ENCODE data around the gene DTNB. TPM values are rescaled to one million over a fixed set of nuclear protein-coding genes. Genes with fewer than 3 reads are reported as not detected.
"Not testable (repeated sequence)": the region's sequence is repeated elsewhere in the genome, so short reads cannot be mapped to it uniquely, and the experiment has no call there.

DTNB gene
- total RNA-seq, 8 experiments from 2014 or later = 16.9 to 85.0 (median 25.3) TPM

DNA sequence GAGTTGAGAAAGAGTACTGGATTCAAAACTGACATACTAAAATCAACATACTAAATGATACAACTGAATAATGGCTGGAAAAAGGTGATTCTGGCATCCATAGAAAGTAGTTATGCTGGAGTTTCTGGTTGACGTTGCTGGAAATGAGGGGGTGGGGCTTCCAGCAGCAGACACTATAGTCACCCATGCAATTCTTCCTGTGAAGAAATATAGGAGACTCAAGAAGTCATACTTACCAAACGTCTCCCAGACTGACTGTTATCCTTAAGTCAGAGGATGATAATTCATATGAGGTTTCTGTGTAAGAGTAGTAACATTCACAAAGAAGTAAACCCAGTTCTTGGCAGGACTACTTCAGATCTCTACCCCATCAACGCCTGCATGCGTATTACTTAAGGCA, 23.6 kb downstream of the DTNB start:
- Histone ChIP-seq H3K4me1 (replicated peaks in 1 of 2) (peaks cover 6 to 11% of the 10 kb centered on the region in 2 donors), H3K4me3 (no peak overlapping the region), H3K27ac (no peak overlapping the region)
- ATAC-seq (replicated peaks in 6 of 8) = no peak
- 20 to 100% (median 87%) methylated on average over 1 to 2 of the region's 4 CpGs; no CpG with 5 or more reads in 1 of the 10 experiments for WGBS, 10 experiments
- in situ Hi-C loops (cut with MboI; ENCODE audit: low pct_unique_long_range_greater_than_20kb in 2 of 9, low sequenced_read_pairs in 9 of 9, unreplicated experiment in 9 of 9) = no loop called here

DNA sequence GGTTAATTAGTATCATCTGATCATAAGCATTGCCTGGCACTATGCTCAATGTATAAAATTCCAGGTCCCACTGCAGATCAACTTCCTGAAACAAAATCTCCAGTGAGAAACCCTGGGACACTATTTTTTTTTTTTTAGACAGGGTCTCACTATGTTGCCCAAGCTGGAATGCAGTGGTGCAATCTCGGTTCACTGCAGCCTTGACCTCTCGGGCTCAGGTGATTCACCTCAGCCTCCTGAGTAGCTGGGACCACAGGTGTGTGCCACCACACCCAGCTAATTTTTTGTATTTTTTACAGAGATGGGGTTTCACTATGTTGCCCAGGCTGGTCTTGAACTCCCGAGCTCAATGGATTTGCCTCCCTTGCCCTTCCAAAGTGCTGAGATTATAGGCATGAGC, 31.1 kb downstream of the DTNB start:
- Histone ChIP-seq H3K4me3 (no peak overlapping the region), H3K27ac (no peak overlapping the region), H3K4me1 (replicated peaks in 1 of 2) (no peaks in the 10 kb centered on the region)
- in situ Hi-C loops (cut with MboI; ENCODE audit: low pct_unique_long_range_greater_than_20kb in 2 of 9, low sequenced_read_pairs in 9 of 9, unreplicated experiment in 9 of 9) = no loop called here
- ATAC-seq (replicated peaks in 6 of 8) = no peak
- 100% methylated on average over 1 to 2 of the region's 3 CpGs; no CpG with 5 or more reads in 7 of the 10 experiments for WGBS, 10 experiments

DNA sequence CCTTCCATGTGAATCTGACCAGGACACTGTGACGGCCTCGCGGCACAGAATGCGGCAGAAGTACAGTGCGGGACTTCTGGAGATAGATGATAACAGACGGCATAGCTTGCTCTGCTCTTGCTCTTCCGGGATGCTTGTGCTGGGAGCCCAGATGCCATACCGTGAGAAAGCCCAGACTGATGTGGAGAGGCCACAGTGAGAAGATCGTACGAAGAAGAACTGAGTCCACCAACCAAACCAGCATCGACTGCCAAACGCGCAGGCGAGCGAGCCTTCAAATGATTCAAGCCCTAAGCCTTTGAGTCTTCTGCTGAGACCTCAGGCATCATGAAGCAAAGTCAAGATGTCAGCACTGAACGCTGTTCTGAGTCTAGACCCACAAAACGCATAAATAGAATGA, 33.7 kb downstream of the DTNB start:
- H3K4me3 ChIP-seq = no peak overlapping the region
- H3K4me1 ChIP-seq (replicated peaks in 1 of 2) = no peaks in the 10 kb centered on the region
- 82 to 100% (median 95%) methylated on average over 1 to 13 of the region's 17 CpGs for WGBS, 10 experiments
- in situ Hi-C loops (cut with MboI; ENCODE audit: low pct_unique_long_range_greater_than_20kb in 2 of 9, low sequenced_read_pairs in 9 of 9, unreplicated experiment in 9 of 9) = no loop called here
- ATAC-seq (replicated peaks in 6 of 8) = no peak
- no peak overlapping the region for H3K27ac ChIP-seq

DNA sequence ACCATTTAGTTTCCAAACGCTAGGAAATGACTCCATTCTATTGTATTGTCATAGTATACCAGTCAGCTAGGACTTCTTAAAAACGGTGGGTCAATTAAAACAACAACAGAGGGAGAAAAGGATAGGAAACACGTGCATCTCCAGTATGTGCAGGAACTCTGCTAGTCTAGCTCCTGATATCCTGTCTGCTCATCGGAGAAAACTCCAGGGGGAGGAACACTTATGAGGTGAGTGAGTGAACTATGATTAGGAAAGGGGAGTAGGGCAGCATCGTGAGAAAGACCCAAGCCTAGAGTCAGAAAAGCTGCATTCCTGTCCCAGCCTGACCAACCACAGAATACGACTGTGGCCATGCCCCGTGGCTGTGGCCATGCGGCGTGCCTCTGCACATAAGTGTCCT, 34.2 kb downstream of the DTNB start:
- no peak overlapping the region for H3K27ac ChIP-seq
- ATAC-seq (replicated peaks in 6 of 8) = no peak
- H3K4me3 ChIP-seq = no peak overlapping the region
- WGBS, 10 experiments = 61 to 100% (median 78%) methylated on average over 2 to 9 of the region's 9 CpGs; no CpG with 5 or more reads in 1 of the 10 experiments
- in situ Hi-C loops (cut with MboI; ENCODE audit: low pct_unique_long_range_greater_than_20kb in 2 of 9, low sequenced_read_pairs in 9 of 9, unreplicated experiment in 9 of 9) = no loop called here
- H3K4me1 ChIP-seq (replicated peaks in 1 of 2) = no peaks in the 10 kb centered on the region

DNA sequence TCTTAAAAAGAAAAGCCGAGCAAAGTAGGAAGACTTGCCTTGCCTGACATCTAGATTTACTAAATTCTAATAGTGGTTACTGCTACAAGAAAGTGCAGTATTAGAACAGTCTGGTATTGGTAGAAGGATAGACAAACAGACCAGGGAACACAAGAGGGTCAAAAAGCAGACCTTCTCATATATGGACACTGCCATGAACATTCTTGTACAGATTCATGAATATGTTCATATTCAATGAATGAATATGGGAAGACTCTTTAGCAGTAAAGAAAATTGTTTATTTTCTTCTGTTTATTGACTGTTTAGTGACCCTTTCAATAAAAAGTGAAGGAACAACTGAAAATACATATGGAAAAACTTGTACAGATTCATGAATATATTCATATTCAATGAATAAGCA, 37.6 kb downstream of the DTNB start:
- Histone ChIP-seq H3K27ac (no peak overlapping the region), H3K4me1 (replicated peaks in 1 of 2) (no peaks in the 10 kb centered on the region), H3K4me3 (no peak overlapping the region)
- 11 to 100% (median 89%) methylated on average over 1 of the region's 1 CpG; no CpG with 5 or more reads in 1 of the 10 experiments for WGBS, 10 experiments
- peak in 3 of 8 experiments; percentile 93 to 98 (median 95) for ATAC-seq (replicated peaks in 6 of 8)
- in situ Hi-C loops (cut with MboI; ENCODE audit: low pct_unique_long_range_greater_than_20kb in 2 of 9, low sequenced_read_pairs in 9 of 9, unreplicated experiment in 9 of 9) = no loop called here

DNA sequence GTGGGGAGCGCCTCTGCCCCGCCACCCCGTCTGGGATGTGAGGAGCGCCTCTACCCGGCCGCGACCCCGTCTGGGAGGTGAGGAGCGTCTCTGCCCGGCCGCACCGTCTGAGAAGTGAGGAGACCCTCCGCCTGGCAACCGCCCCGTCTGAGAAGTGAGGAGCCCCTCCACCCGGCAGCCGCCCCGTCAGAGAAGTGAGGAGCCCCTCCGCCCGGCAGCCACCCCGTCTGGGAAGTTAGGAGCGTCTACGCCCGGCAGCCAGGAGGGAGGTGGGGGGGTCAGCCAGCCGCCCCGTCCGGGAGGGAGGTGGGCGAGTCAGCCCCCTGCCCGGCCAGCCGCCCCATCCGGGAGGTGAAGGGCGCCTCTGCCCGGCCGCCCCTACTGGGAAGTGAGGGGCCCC, 39.6 kb downstream of the DTNB start:
- in situ Hi-C loops (cut with MboI; ENCODE audit: low pct_unique_long_range_greater_than_20kb in 2 of 9, low sequenced_read_pairs in 9 of 9, unreplicated experiment in 9 of 9); H3K4me3 ChIP-seq; ATAC-seq (replicated peaks in 6 of 8); H3K4me1 ChIP-seq (replicated peaks in 1 of 2); H3K27ac ChIP-seq: not testable (repeated sequence)
- no CpG with 5 or more reads among the region's 34 CpGs for WGBS, 10 experiments

DNA sequence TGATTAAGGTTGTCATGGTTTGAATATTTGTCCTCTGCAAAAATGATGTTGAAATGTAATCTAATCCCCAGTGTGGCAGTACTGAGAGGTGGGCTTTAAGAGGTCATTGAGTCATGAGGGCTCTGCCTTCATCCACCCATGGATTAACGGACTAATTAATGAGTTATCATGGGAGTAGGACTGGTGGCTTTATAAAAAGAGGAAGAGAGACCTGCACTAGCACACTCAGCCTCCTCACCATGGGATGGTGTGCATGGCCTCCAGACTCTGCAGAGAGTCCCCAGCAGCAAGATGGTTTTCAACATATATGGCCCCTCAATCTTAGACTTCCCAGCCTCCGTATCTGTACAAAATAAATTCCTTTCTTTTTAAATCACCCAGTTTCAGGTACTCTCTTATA, 41.0 kb downstream of the DTNB start:
- H3K27ac ChIP-seq = no peak overlapping the region
- in situ Hi-C loops (cut with MboI; ENCODE audit: low pct_unique_long_range_greater_than_20kb in 2 of 9, low sequenced_read_pairs in 9 of 9, unreplicated experiment in 9 of 9) = no loop called here
- ATAC-seq (replicated peaks in 6 of 8) = no peak

DNA sequence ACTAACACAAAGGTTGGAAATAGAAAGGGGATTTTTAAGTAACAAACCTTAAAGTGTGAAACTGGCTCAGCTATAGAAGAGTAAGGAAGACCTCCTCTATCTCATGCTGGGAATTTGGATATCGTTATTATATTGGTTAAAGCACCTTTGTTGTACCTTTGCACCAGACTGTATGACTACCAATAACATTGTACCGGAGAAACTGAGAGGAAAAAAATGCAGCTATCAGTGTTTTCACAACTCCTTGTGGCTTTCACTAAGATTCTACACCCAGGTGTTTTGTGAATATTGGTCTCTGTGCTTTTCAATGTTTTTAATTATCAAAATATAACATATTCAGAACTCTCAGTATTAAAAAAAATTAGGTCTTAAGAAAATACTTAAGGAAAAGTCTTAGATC, 48.7 kb downstream of the DTNB start:
- whole genome bisulfite sequencing, 10 experiments = 50 to 100% (median 88%) methylated on average over 1 to 2 of the region's 2 CpGs; no CpG with 5 or more reads in 2 of the 10 experiments
- H3K4me1 ChIP-seq (replicated peaks in 1 of 2) = no peaks in the 10 kb centered on the region
- no peak overlapping the region for H3K27ac ChIP-seq
- ATAC-seq (replicated peaks in 6 of 8) = no peak
- in situ Hi-C loops (cut with MboI; ENCODE audit: low pct_unique_long_range_greater_than_20kb in 2 of 9, low sequenced_read_pairs in 9 of 9, unreplicated experiment in 9 of 9) = loop anchor here in 1 of 9 experiments (25.0 kb wide), 1 partner anchor 88 kb away; no protein-coding TSS in a partner anchor
- no peak overlapping the region for H3K4me3 ChIP-seq

More for the DNA sequence above, 41.0 kb downstream of the DTNB start:
- 75 to 100% (median 100%) methylated on average over 1 to 2 of the region's 2 CpGs; no CpG with 5 or more reads in 3 of the 10 experiments for WGBS, 10 experiments
- no peak overlapping the region for H3K4me3 ChIP-seq
- no peaks in the 10 kb centered on the region for H3K4me1 ChIP-seq (replicated peaks in 1 of 2)

DNA sequence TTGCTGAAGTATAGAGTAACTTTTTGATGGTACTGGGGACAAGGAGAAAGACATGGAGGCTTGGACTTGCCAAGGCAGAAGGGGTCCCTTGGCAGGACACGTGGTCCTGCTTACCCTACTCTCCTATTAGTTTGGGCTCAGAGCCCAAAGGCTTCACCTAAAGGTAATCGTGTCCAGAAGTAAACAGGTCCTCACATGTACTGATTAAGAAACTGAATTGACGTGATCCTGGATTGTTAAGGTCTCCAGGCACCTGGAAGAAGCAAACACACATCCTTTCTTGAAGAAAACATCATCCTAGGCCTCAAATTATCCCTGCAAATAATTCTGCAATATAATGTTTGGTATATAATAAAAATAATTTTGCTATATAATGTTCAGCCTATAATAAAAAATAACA, 50.0 kb downstream of the DTNB start:
- Histone ChIP-seq H3K4me1 (replicated peaks in 1 of 2) (no peaks in the 10 kb centered on the region), H3K27ac (no peak overlapping the region), H3K4me3 (no peak overlapping the region)
- WGBS, 10 experiments = 67 to 100% (median 92%) methylated on average over 1 to 3 of the region's 3 CpGs; no CpG with 5 or more reads in 2 of the 10 experiments
- ATAC-seq (replicated peaks in 6 of 8) = no peak
- in situ Hi-C loops (cut with MboI; ENCODE audit: low pct_unique_long_range_greater_than_20kb in 2 of 9, low sequenced_read_pairs in 9 of 9, unreplicated experiment in 9 of 9) = loop anchor here in 1 of 9 experiments (25.0 kb wide), 1 partner anchor 89 kb away; no protein-coding TSS in a partner anchor

DNA sequence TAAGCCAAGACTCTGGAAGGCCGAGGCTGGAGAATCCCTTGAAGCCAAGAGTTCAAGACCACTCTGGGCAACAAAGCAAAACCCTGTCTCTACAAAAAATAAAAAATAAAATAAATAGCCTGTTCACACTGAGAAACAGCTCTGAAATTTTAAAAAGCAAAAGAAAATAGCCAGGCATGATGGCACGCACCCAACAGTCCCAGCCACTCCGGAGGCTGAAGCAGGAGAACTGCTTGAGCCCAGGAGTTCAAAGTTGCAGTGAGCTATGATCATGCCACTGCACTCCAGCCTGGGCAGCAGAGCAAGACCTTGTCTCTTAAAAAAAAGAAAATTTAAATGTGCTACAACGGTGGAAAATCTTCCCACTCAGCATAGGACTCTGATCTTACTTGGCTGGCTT, 52.7 kb downstream of the DTNB start:
- 47 to 100% (median 80%) methylated on average over 1 to 4 of the region's 4 CpGs; no CpG with 5 or more reads in 1 of the 10 experiments for WGBS, 10 experiments
- H3K4me3 ChIP-seq = no peak overlapping the region
- peak in 1 of 8 experiments; percentile 40 for ATAC-seq (replicated peaks in 6 of 8)
- H3K4me1 ChIP-seq (replicated peaks in 1 of 2) = no peaks in the 10 kb centered on the region
- H3K27ac ChIP-seq = no peak overlapping the region
- in situ Hi-C loops (cut with MboI; ENCODE audit: low pct_unique_long_range_greater_than_20kb in 2 of 9, low sequenced_read_pairs in 9 of 9, unreplicated experiment in 9 of 9) = loop anchor here in 1 of 9 experiments (25.0 kb wide), 1 partner anchor 92 kb away; no protein-coding TSS in a partner anchor

DNA sequence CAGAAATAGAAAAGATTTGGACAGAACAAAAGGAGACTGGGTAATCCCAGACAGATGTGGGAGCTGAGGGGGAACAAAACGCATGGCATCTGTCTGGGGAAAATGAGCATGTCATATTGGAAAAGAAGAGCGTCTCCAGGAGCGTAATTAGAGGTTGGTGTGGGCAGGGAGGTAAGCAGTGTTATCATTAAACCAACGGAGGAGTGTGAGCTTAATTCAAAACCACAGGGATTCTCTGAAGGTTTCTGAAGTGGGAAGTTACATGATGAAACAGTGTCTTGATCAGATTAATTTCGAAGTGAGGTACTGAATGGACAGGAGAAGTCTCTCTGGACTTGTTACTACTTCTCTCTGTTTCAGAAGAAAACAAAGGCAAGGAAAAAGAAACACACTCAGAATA, 53.3 kb downstream of the DTNB start:
- in situ Hi-C loops (cut with MboI; ENCODE audit: low pct_unique_long_range_greater_than_20kb in 2 of 9, low sequenced_read_pairs in 9 of 9, unreplicated experiment in 9 of 9) = loop anchor here in 1 of 9 experiments (25.0 kb wide), 1 partner anchor 92 kb away; no protein-coding TSS in a partner anchor
- 56 to 100% (median 86%) methylated on average over 1 to 5 of the region's 5 CpGs for WGBS, 10 experiments
- H3K27ac ChIP-seq = no peak overlapping the region

DNA sequence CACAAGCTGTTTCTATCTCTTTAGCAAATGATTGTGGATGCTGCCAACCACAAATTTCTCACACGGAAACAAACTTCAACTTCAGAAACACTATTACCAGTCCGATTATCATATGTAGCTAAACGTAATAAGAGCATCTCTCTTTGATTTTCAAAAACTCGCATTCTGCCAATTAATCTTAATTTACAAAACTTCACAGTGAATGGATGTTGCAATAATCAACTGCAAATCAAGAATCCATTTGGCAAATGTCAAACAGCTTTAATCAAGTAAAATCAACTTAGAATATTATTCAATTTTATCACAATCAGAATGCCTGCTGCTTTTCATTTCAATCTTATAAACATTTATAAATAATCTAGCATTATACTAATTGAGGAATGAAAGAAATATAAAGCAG, 54.2 kb downstream of the DTNB start:
- H3K4me1 ChIP-seq (replicated peaks in 1 of 2) = peaks cover 0 to 2% of the 10 kb centered on the region in 2 donors
- in situ Hi-C loops (cut with MboI; ENCODE audit: low pct_unique_long_range_greater_than_20kb in 2 of 9, low sequenced_read_pairs in 9 of 9, unreplicated experiment in 9 of 9) = loop anchor here in 2 of 9 experiments (10.0 to 25.0 kb wide), 2 partner anchors 46 to 93 kb away; no protein-coding TSS in a partner anchor
- WGBS, 10 experiments = 24 to 100% (median 81%) methylated on average over 2 to 4 of the region's 4 CpGs; no CpG with 5 or more reads in 1 of the 10 experiments
- no peak overlapping the region for H3K4me3 ChIP-seq
- no peak overlapping the region for H3K27ac ChIP-seq
- no peak for ATAC-seq (replicated peaks in 6 of 8)

More for the DNA sequence above, 53.3 kb downstream of the DTNB start:
- Histone ChIP-seq H3K4me1 (replicated peaks in 1 of 2) (peaks cover 0 to 1% of the 10 kb centered on the region in 2 donors), H3K4me3 (no peak overlapping the region)
- ATAC-seq (replicated peaks in 6 of 8) = peak in 1 of 8 experiments; percentile 11

DNA sequence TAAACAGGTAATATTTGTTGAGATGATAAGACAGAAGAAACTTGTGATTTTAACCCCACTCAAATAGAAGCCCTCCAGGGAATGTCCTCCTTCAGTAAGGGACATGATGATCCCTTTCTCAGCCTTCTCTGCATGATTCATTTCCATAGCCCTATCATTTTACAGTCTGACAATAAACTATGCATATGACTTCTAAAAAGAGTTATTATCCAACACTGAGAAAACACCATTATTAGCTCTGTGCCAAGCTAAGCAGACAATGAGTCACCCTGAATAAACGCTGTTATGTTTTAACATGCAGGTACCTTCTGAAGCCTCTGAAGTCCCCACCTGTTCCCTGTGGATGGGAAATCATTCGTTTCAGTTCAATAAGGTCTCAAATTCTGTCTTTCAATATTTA, 54.7 kb downstream of the DTNB start:
- 0 to 100% (median 35%) methylated on average over 1 to 2 of the region's 2 CpGs; no CpG with 5 or more reads in 2 of the 10 experiments for WGBS, 10 experiments
- Histone ChIP-seq H3K27ac (no peak overlapping the region), H3K4me3 (no peak overlapping the region), H3K4me1 (replicated peaks in 1 of 2) (peaks cover 0 to 2% of the 10 kb centered on the region in 2 donors)
- peak in 5 of 8 experiments; percentile 65 to 97 (median 85) for ATAC-seq (replicated peaks in 6 of 8)
- in situ Hi-C loops (cut with MboI; ENCODE audit: low pct_unique_long_range_greater_than_20kb in 2 of 9, low sequenced_read_pairs in 9 of 9, unreplicated experiment in 9 of 9) = loop anchor here in 2 of 9 experiments (10.0 to 25.0 kb wide), 2 partner anchors 46 to 94 kb away; no protein-coding TSS in a partner anchor
